Natural killer cell (primary cell): ENCODE data around the gene ATP10A. TPM values are rescaled to one million over a fixed set of nuclear protein-coding genes. Genes with fewer than 3 reads are reported as not detected.
"Not testable (repeated sequence)": the region's sequence is repeated elsewhere in the genome, so short reads cannot be mapped to it uniquely, and the experiment has no call there.

Source experiments
- ATAC-seq, 3 donors: fragments of 150-1000 bp in 2 of 3; fragments of 200-7000 bp in 1 of 3; cut with Tn5 transposase; 1 replicate in 1 of 3; 2 replicates in 2 of 3; pipeline ENCODE4 v1.10.0; 2021; ENCODE audit warnings: mild to moderate bottlenecking in 2 of 3, moderate library complexity in 2 of 3
- DNase-seq, 2 donors: peaks; one replicate each; pipeline versions ENCODE4 v3.0.0 to v3.0.0-alpha.2; 2013 to 2021; ENCODE audit warnings: mixed read lengths in 1 of 2
- H3K27ac ChIP-seq: one replicate; pipeline ENCODE4 v1.5.1; 2013; ENCODE audit warnings: mild to moderate bottlenecking, low read length
- H3K27me3 ChIP-seq: one replicate; pipeline ENCODE4 v1.6.1; 2013; ENCODE audit warnings: low read length; ENCODE audit not compliant: control insufficient read depth, insufficient read depth
- H3K36me3 ChIP-seq: one replicate; pipeline ENCODE4 v1.6.1; 2013; ENCODE audit warnings: low read length; ENCODE audit not compliant: control insufficient read depth, insufficient read depth
- H3K4me1 ChIP-seq: one replicate; pipeline ENCODE4 v1.6.1; 2013; ENCODE audit warnings: low read length; ENCODE audit not compliant: control insufficient read depth, insufficient read depth
- H3K4me3 ChIP-seq: one replicate; pipeline ENCODE4 v1.5.1; 2013; ENCODE audit warnings: low read length
- H3K9me3 ChIP-seq: one replicate; pipeline ENCODE4 v1.6.1; 2013; ENCODE audit warnings: low read length; ENCODE audit not compliant: control insufficient read depth, insufficient read depth
- H3K27ac Mint-ChIP-seq, 2 donors: one replicate each; pipeline ENCODE4 v1.8.0; 2022; ENCODE audit warnings: mild to moderate bottlenecking in 2 of 2, mixed read lengths in 2 of 2, moderate library complexity in 1 of 2
- H3K27me3 Mint-ChIP-seq, 2 donors: one replicate each; pipeline ENCODE4 v1.8.0; 2022; ENCODE audit warnings: low read depth in 2 of 2, mixed read lengths in 2 of 2
- H3K36me3 Mint-ChIP-seq: one replicate; pipeline ENCODE4 v1.8.0; 2022; ENCODE audit warnings: mixed read lengths
- H3K4me1 Mint-ChIP-seq, 2 donors: one replicate each; pipeline ENCODE4 v1.8.0; 2022; ENCODE audit warnings: mixed read lengths in 2 of 2
- H3K4me3 Mint-ChIP-seq: one replicate; pipeline ENCODE4 v1.8.0; 2022; ENCODE audit warnings: mild to moderate bottlenecking, moderate library complexity, mixed read lengths
- H3K9me3 Mint-ChIP-seq, 2 donors: one replicate each; pipeline ENCODE4 v1.8.0; 2022; ENCODE audit warnings: mixed read lengths in 2 of 2
- CTCF ChIP-seq: fragments of 200-600 bp; IDR thresholded peaks from one replicate; pipeline ENCODE4 v1.8.0; 2022; ENCODE audit warnings: antibody characterized with exemption
- WGBS: methylation state at CpG from one replicate; pipeline ENCODE4 v1.1.7; 2013; ENCODE audit warnings: missing lambda C conversion rate; ENCODE audit not compliant: insufficient coverage; 5-methylcytosine and 5-hydroxymethylcytosine counted together
- intact Hi-C: fragments of 100-400 bp; cut with micrococcal nuclease; formaldehyde crosslinking; loops from one replicate; pipeline ENCODE4 v1.14.2; 2022
- total RNA-seq, 4 donors: library from RNA; stranded (reverse); fragments of 120-200 nt in 1 of 4; gene quantifications; one replicate each; pipeline versions ENCODE4 v1.2.3 to v1.2.4, GENCODE V29; 2013 to 2022

The ATP10A gene
- total RNA-seq, 3 donors from 2014 or later (not counting 1 experiment from before 2014, with no cell fraction given), result 50.1 to 67.0 (median 51.2) TPM

- no peak overlapping the region for H3K4me3 ChIP-seq
- no peaks in the 10 kb centered on the region for H3K9me3 ChIP-seq
- H3K4me1 ChIP-seq, result no peaks in the 10 kb centered on the region
- WGBS, result 83% methylated on average over 2 of the region's 2 CpGs
- no peak for TF ChIP-seq CTCF
- Mint-ChIP-seq H3K9me3 (no peaks in the 10 kb centered on the region), H3K27ac (no peak overlapping the region), H3K4me1 (peaks cover 0 to 5% of the 10 kb centered on the region in 2 donors), H3K36me3 (no peaks in the 10 kb centered on the region), H3K27me3 (peaks cover 0 to 3% of the 10 kb centered on the region in 2 donors), H3K4me3 (no peak overlapping the region)
- intact Hi-C loops, result no loop called here
- no peak overlapping the region for H3K27ac ChIP-seq
- H3K27me3 ChIP-seq, result no peaks in the 10 kb centered on the region
- ATAC-seq (no peak), DNase-seq (no peak)
- no peaks in the 10 kb centered on the region for H3K36me3 ChIP-seq
These were observed 19.3 kb upstream of the ATP10A start for GRCh38 chr15:25882466-25882865.

GRCh38 chr15:25880877-25881276 is 17.8 kb upstream of the ATP10A start:
- H3K9me3 Mint-ChIP-seq, H3K9me3 ChIP-seq, H3K36me3 ChIP-seq, H3K27ac ChIP-seq, H3K4me1 Mint-ChIP-seq, H3K27me3 ChIP-seq, intact Hi-C loops, H3K4me1 ChIP-seq, H3K36me3 Mint-ChIP-seq, H3K27ac Mint-ChIP-seq, DNase-seq, ATAC-seq, H3K4me3 ChIP-seq, H3K27me3 Mint-ChIP-seq, H3K4me3 Mint-ChIP-seq: not testable (repeated sequence)
- WGBS, result 88% methylated on average over 6 of the region's 6 CpGs

- intact Hi-C loops, result no loop called here
- Histone ChIP-seq H3K27me3 (no peaks in the 10 kb centered on the region), H3K27ac (no peak overlapping the region), H3K4me1 (no peaks in the 10 kb centered on the region), H3K36me3 (no peaks in the 10 kb centered on the region), H3K4me3 (no peak overlapping the region), H3K9me3 (no peaks in the 10 kb centered on the region)
- WGBS, result 88% methylated on average over 1 of the region's 1 CpG
- Mint-ChIP-seq H3K27me3 (no peaks in the 10 kb centered on the region), H3K27ac (no peak overlapping the region), H3K36me3 (no peaks in the 10 kb centered on the region), H3K4me1 (peaks cover 5 to 9% of the 10 kb centered on the region in 2 donors), H3K4me3 (no peak overlapping the region), H3K9me3 (no peaks in the 10 kb centered on the region)
- ATAC-seq (no peak), DNase-seq (no peak)
- TF ChIP-seq CTCF, result no peak
These were observed 17.3 kb upstream of the ATP10A start for GRCh38 chr15:25880411-25880810.

GRCh38 chr15:25879438-25879837 is 16.3 kb upstream of the ATP10A start:
- Mint-ChIP-seq H3K9me3 (no peaks in the 10 kb centered on the region), H3K4me1 (peaks cover 10 to 14% of the 10 kb centered on the region in 2 donors), H3K4me3 (no peak overlapping the region), H3K27ac (no peak overlapping the region), H3K36me3 (no peaks in the 10 kb centered on the region), H3K27me3 (no peaks in the 10 kb centered on the region)
- H3K36me3 ChIP-seq, result no peaks in the 10 kb centered on the region
- 94% methylated on average over 4 of the region's 4 CpGs for WGBS
- H3K27me3 ChIP-seq, result no peaks in the 10 kb centered on the region
- ATAC-seq, result no peak
- DNase-seq, result no peak
- intact Hi-C loops, result no loop called here
- H3K9me3 ChIP-seq, result no peaks in the 10 kb centered on the region
- no peak overlapping the region for H3K27ac ChIP-seq
- no peaks in the 10 kb centered on the region for H3K4me1 ChIP-seq
- H3K4me3 ChIP-seq, result no peak overlapping the region
- TF ChIP-seq CTCF, result no peak
